Endothelial cell of umbilical vein (primary cell): ENCODE measurements around the gene ARSB. TPM values are rescaled to one million over a fixed set of nuclear protein-coding genes. Genes with fewer than 3 reads are reported as not detected.

ENCODE experiments used
- BruUV-seq: library from RNA; stranded (reverse); fragments of 400-500 nt; replicated peaks from 2 replicates; lab custom pipeline; 2021; lab: Mats Ljungman, UMichigan
- CTCF ChIA-PET: fragments of 300-600, 350-600 bp; sonication (Branson Sonifier 250); formaldehyde crosslinking; loops from one replicate; lab custom pipeline; 2021; ENCODE audit warnings: antibody characterized with exemption, inconsistent platforms; lab: Charles Lee
- POLR2A ChIA-PET: fragments of 300-600, 350-600 bp; sonication (Branson Sonifier 250); formaldehyde crosslinking; loops from one replicate; lab custom pipeline; 2021; ENCODE audit warnings: antibody characterized with exemption, inconsistent platforms; lab: Charles Lee
- DNase-seq: peaks from one replicate; pipeline ENCODE4 v3.0.0-alpha.2; 2011; ENCODE audit warnings: low read depth, low spot score
- FAIRE-seq: peaks from 2 replicates; lab custom pipeline; 2011; peaks lifted over from hg19 to GRCh38; lab: Jason Lieb, UNC
- H2AFZ ChIP-seq: 2 replicates; pipeline ENCODE4 v1.6.0; 2012; ENCODE audit warnings: low read depth, low read length, control low read depth, inconsistent platforms
- H3K27ac ChIP-seq: 2 replicates; pipeline ENCODE4 v1.5.1; 2011; ENCODE audit warnings: low read depth, mild to moderate bottlenecking, control low read depth, low read length, moderate library complexity; ENCODE audit not compliant: insufficient read depth
- H3K27me3 ChIP-seq, 2 experiments: 2 replicates each; pipeline versions ENCODE4 v1.6.0 to v1.6.1; 2011; ENCODE audit warnings: low read length in 2 of 2, mixed read lengths in 1 of 2; ENCODE audit not compliant: control insufficient read depth in 2 of 2, insufficient read depth in 2 of 2
- H3K36me3 ChIP-seq, 2 experiments: 2 replicates in 1 of 2; 3 replicates in 1 of 2; pipeline ENCODE4 v1.5.1; 2011; ENCODE audit warnings: low read length in 2 of 2, mild to moderate bottlenecking in 1 of 2, moderate library complexity in 1 of 2; ENCODE audit not compliant: control insufficient read depth in 2 of 2, insufficient read depth in 2 of 2; ENCODE audit errors: extremely low read depth in 1 of 2
- H3K4me1 ChIP-seq: 3 replicates; pipeline ENCODE4 v1.5.1; 2011; ENCODE audit warnings: mild to moderate bottlenecking, low read length; ENCODE audit not compliant: control insufficient read depth, insufficient read depth; ENCODE audit errors: extremely low read depth
- H3K4me2 ChIP-seq: 2 replicates; pipeline ENCODE4 v1.6.1; 2011; ENCODE audit warnings: low read length, control low read depth, mixed read lengths; ENCODE audit not compliant: insufficient read depth
- H3K4me3 ChIP-seq, 3 experiments: fragments of 200-600 bp in 1 of 3; sonication (generic), shearing (Covaris generic) in 1 of 3; replicated peaks in 1 of 3; 2 replicates each; pipeline ENCODE4 v1.5.1; 2011 to 2016; ENCODE audit warnings: control low read depth in 3 of 3, low read length in 3 of 3, mild to moderate bottlenecking in 2 of 3, inconsistent platforms in 1 of 3, low read depth in 1 of 3, moderate library complexity in 1 of 3; ENCODE audit not compliant: insufficient read depth in 1 of 3
- H3K79me2 ChIP-seq: 2 replicates; pipeline ENCODE4 v1.6.0; 2012; ENCODE audit warnings: low read length, inconsistent platforms; ENCODE audit not compliant: control insufficient read depth, insufficient read depth
- H3K9ac ChIP-seq: replicated peaks from 2 replicates; pipeline ENCODE3; 2011; ENCODE audit warnings: low read length, control low read depth; ENCODE audit not compliant: insufficient read depth; ENCODE audit errors: extremely low read depth
- H3K9me1 ChIP-seq: replicated peaks from 3 replicates; pipeline ENCODE4 v1.6.0; 2011; ENCODE audit warnings: mild to moderate bottlenecking, low read length; ENCODE audit not compliant: control insufficient read depth, insufficient read depth; ENCODE audit errors: extremely low read depth
- H3K9me3 ChIP-seq: replicated peaks from 2 replicates; pipeline ENCODE4 v1.5.1; 2012; ENCODE audit warnings: low read length, inconsistent platforms; ENCODE audit not compliant: control insufficient read depth, insufficient read depth
- H4K20me1 ChIP-seq: replicated peaks from 2 replicates; pipeline ENCODE3; 2011; ENCODE audit warnings: mild to moderate bottlenecking, low read length; ENCODE audit not compliant: control insufficient read depth, insufficient read depth; ENCODE audit errors: extremely low read depth
- CTCF ChIP-seq, 2 donors: IDR thresholded peaks; 1 replicate in 1 of 2; 2 replicates in 1 of 2; pipeline ENCODE4 v1.5.1; 2011; ENCODE audit warnings: low read length in 2 of 2, mild to moderate bottlenecking in 2 of 2, moderate library complexity in 2 of 2, control low read depth in 1 of 2, inconsistent platforms in 1 of 2, low read depth in 1 of 2; ENCODE audit not compliant: insufficient read depth in 1 of 2; ENCODE audit errors: extremely low read depth in 1 of 2
- EZH2 ChIP-seq: IDR thresholded peaks from 2 replicates; pipeline ENCODE4 v1.6.1; 2012; ENCODE audit warnings: borderline replicate concordance, low read depth, mild to moderate bottlenecking, moderate library complexity, low read length, inconsistent platforms; ENCODE audit not compliant: severe bottlenecking
- FOS ChIP-seq: IDR thresholded peaks from 2 replicates; pipeline ENCODE4 v1.6.1; 2011; ENCODE audit warnings: mild to moderate bottlenecking, low read length, moderate library complexity, borderline replicate concordance; ENCODE audit not compliant: insufficient read depth
- GATA2 ChIP-seq: IDR thresholded peaks from 2 replicates; pipeline ENCODE4 v1.7.0; 2011; ENCODE audit warnings: low read depth, mild to moderate bottlenecking, moderate library complexity, mixed read lengths, low read length; ENCODE audit not compliant: insufficient read length, insufficient read depth
- JUN ChIP-seq: IDR thresholded peaks from 2 replicates; pipeline ENCODE4 v1.6.1; 2011; ENCODE audit warnings: borderline replicate concordance, low read depth; ENCODE audit not compliant: insufficient read length, insufficient read depth
- MAX ChIP-seq: IDR thresholded peaks from 2 replicates; pipeline ENCODE4 v1.6.1; 2011; ENCODE audit not compliant: insufficient read depth, insufficient read length
- MYC ChIP-seq: IDR thresholded peaks from one replicate; pipeline ENCODE4 v1.6.1; 2011; ENCODE audit warnings: mild to moderate bottlenecking, low read depth, low read length
- POLR2A ChIP-seq: IDR thresholded peaks from 2 replicates; pipeline ENCODE4 v1.6.1; 2012; ENCODE audit warnings: low read depth, mild to moderate bottlenecking, control low read depth, low read length
- POLR2AphosphoS5 ChIP-seq: IDR thresholded peaks from 2 replicates; pipeline ENCODE4 v1.6.1; 2012; ENCODE audit warnings: low read depth, mild to moderate bottlenecking, control low read depth, low read length, moderate library complexity; ENCODE audit not compliant: insufficient read depth
- dilution Hi-C: fragments of 300-500 bp; cut with MboI; formaldehyde crosslinking; loops from one replicate; pipeline ENCODE4 v1.15.0; 2019; ENCODE audit warnings: low sequenced_read_pairs; ENCODE audit not compliant: extremely low pct_ligation_motif_present
- intact Hi-C: fragments of 100-400 bp; cut with micrococcal nuclease; formaldehyde crosslinking; loops from one replicate; pipeline ENCODE4 v1.10.0; 2022
- polyA plus RNA-seq, 4 experiments: library from polyadenylated mRNA; depleted of rRNA in 3 of 4; stranded (reverse) in 3 of 4; unstranded in 1 of 4; fragments of >200 nt; gene quantifications; 2 replicates each; pipeline versions ENCODE4 v1.2.1 to v1.2.3, GENCODE V29; 2011 to 2012; ENCODE audit warnings: missing spikeins in 1 of 4
- total RNA-seq: library from RNA; stranded (reverse); gene quantifications from 2 replicates; pipeline ENCODE4 v1.2.3, GENCODE V29; 2021

ARSB gene
- total and polyA plus RNA-seq, 2 donors (not counting 3 experiments of a cell fraction or from before 2014, with no cell fraction given), result 17.2 to 25.8 TPM

GRCh38 chr5:78821536-78822021 is 163.5 kb downstream of the ARSB start:
- no peak for TF ChIP-seq POLR2AphosphoS5
- TF ChIP-seq JUN, result no peak
- TF ChIP-seq MYC, result no peak
- TF ChIP-seq FOS, result no peak
- no peak for TF ChIP-seq GATA2
- no peak for TF ChIP-seq EZH2
- TF ChIP-seq MAX, result no peak
- no peak for TF ChIP-seq POLR2A
- TF ChIP-seq CTCF (IDR thresholded peaks at IDR 0.05; ENCODE audit: extremely low read depth in 1 of 2, insufficient read depth in 1 of 2, low read depth in 1 of 2, low read length in 2 of 2), result no peak
- no peak overlapping the region for H3K4me2 ChIP-seq
- no peak overlapping the region for H3K4me3 ChIP-seq
- DNase-seq (no peak), FAIRE-seq (peak; percentile 4)
- no TSS peak for BruUV-seq
- POLR2A ChIA-PET, result no interaction called here
- H3K79me2 ChIP-seq, result no peaks in the 10 kb centered on the region
- no peak overlapping the region for H2AFZ ChIP-seq
- no peaks in the 10 kb centered on the region for H3K27me3 ChIP-seq
- no peak overlapping the region for H3K27ac ChIP-seq
- no peak overlapping the region for H3K9ac ChIP-seq
- intact Hi-C loops (no loop called here), dilution Hi-C loops (no loop called here)
- CTCF ChIA-PET, result interaction anchor here (0.7 kb wide), 1 partner anchor 78 kb away, joined by 3 read pairs; no protein-coding TSS in a partner anchor
- no peaks in the 10 kb centered on the region for H3K9me1 ChIP-seq
- H4K20me1 ChIP-seq, result no peaks in the 10 kb centered on the region
- no peaks in the 10 kb centered on the region for H3K4me1 ChIP-seq
- no peaks in the 10 kb centered on the region for H3K36me3 ChIP-seq
- no peaks in the 10 kb centered on the region for H3K9me3 ChIP-seq
